Measurements from ENCODE around the gene SORBS1.

The SORBS1 gene

GRCh38 chr10:95564291-95564690 lies 3.1 kb upstream of the SORBS1 start:
- no peak for DNase-seq

GRCh38 chr10:95562341-95562965 lies 1.3 kb upstream of the SORBS1 start:
- DNase-seq, result no peak

GRCh38 chr10:95561864-95562177 lies 650 bp upstream of the SORBS1 start:
- DNase-seq, result no peak

- DNase-seq, result no peak
Observed at GRCh38 chr10:95560278-95561176, 644 bp downstream of the SORBS1 start.

GRCh38 chr10:95559896-95560277 lies 1.3 kb downstream of the SORBS1 start:
- DNase-seq, result no peak

- no peak for DNase-seq
Observed at GRCh38 chr10:95559471-95559870, 1.7 kb downstream of the SORBS1 start.

GRCh38 chr10:95558593-95559320 lies 2.4 kb downstream of the SORBS1 start:
- DNase-seq, result no peak

- DNase-seq, result no peak
Observed at GRCh38 chr10:95556994-95557767, 4.0 kb downstream of the SORBS1 start.

- no peak for DNase-seq
Observed at GRCh38 chr10:95553674-95554073, 7.5 kb downstream of the SORBS1 start.

- no peak for DNase-seq
Observed at GRCh38 chr10:95552679-95553342, 8.4 kb downstream of the SORBS1 start.

GRCh38 chr10:95550073-95550672 lies 11.0 kb downstream of the SORBS1 start:
- no peak for DNase-seq

- DNase-seq, result no peak
Observed at GRCh38 chr10:95547791-95548435, 13.3 kb downstream of the SORBS1 start.

GRCh38 chr10:95547197-95547596 lies 14.0 kb downstream of the SORBS1 start:
- no peak for DNase-seq

- DNase-seq, result no peak
Observed at GRCh38 chr10:95545981-95546380, 15.2 kb downstream of the SORBS1 start.

GRCh38 chr10:95544783-95545500 lies 16.2 kb downstream of the SORBS1 start:
- DNase-seq, result no peak

GRCh38 chr10:95543459-95543858 lies 17.7 kb downstream of the SORBS1 start:
- DNase-seq, result no peak

GRCh38 chr10:95542761-95543160 lies 18.4 kb downstream of the SORBS1 start:
- no peak for DNase-seq

GRCh38 chr10:95542330-95542729 lies 18.8 kb downstream of the SORBS1 start:
- DNase-seq, result no peak

- DNase-seq, result no peak
Observed at GRCh38 chr10:95540514-95541052, 20.6 kb downstream of the SORBS1 start.

- DNase-seq, result no peak
Observed at GRCh38 chr10:95539560-95540284, 21.4 kb downstream of the SORBS1 start.
